Parathyroid adenoma (tissue), 2 donors: ENCODE results near the gene UBE2I.
A peak's percentile ranks its signal among the peaks of the same experiment; 100 is the strongest.

Experiments used
- H2AFZ ChIP-seq: fragments of 300-600 bp; sonication (generic); one replicate; pipeline ENCODE4 v1.7.0; 2017; ENCODE audit warnings: antibody characterized with exemption, mild to moderate bottlenecking
- H3K27ac ChIP-seq: fragments of 300-600 bp; sonication (generic); one replicate; pipeline ENCODE4 v1.7.0; 2017
- H3K27me3 ChIP-seq: fragments of 300-600 bp; sonication (generic); one replicate; pipeline ENCODE4 v1.7.0; 2017; ENCODE audit warnings: low read length; ENCODE audit not compliant: control insufficient read depth, insufficient read depth
- H3K36me3 ChIP-seq: fragments of 300-600 bp; sonication (generic); one replicate; pipeline ENCODE4 v1.7.0; 2017; ENCODE audit warnings: low read length; ENCODE audit not compliant: control insufficient read depth, insufficient read depth
- H3K4me1 ChIP-seq: fragments of 300-600 bp; sonication (generic); one replicate; pipeline ENCODE4 v1.7.0; 2017; ENCODE audit warnings: control low read depth
- H3K4me2 ChIP-seq: fragments of 300-600 bp; sonication (generic); one replicate; pipeline ENCODE4 v1.7.0; 2017; ENCODE audit warnings: low read length
- H3K4me3 ChIP-seq: fragments of 300-600 bp; sonication (generic); one replicate; pipeline ENCODE4 v1.7.0; 2017; ENCODE audit warnings: low read depth, low read length
- H3K79me2 ChIP-seq: fragments of 300-600 bp; sonication (generic); one replicate; pipeline ENCODE4 v1.7.0; 2017; ENCODE audit warnings: control low read depth
- H3K9ac ChIP-seq: fragments of 300-600 bp; sonication (generic); one replicate; pipeline ENCODE4 v1.7.0; 2017; ENCODE audit warnings: mild to moderate bottlenecking
- H3K9me3 ChIP-seq: fragments of 300-600 bp; sonication (generic); one replicate; pipeline ENCODE4 v1.7.0; 2017; ENCODE audit warnings: low read length; ENCODE audit not compliant: control insufficient read depth
- TF ChIP-seq, protein P1 (sequence below): fragments of 300-600 bp; sonication (generic); IDR thresholded peaks from one replicate; pipeline ENCODE4 v1.7.0; 2017; ENCODE audit warnings: antibody characterized with exemption, mild to moderate bottlenecking
- donor health status: primary hyperparathyroidism.

UBE2I gene

DNA sequence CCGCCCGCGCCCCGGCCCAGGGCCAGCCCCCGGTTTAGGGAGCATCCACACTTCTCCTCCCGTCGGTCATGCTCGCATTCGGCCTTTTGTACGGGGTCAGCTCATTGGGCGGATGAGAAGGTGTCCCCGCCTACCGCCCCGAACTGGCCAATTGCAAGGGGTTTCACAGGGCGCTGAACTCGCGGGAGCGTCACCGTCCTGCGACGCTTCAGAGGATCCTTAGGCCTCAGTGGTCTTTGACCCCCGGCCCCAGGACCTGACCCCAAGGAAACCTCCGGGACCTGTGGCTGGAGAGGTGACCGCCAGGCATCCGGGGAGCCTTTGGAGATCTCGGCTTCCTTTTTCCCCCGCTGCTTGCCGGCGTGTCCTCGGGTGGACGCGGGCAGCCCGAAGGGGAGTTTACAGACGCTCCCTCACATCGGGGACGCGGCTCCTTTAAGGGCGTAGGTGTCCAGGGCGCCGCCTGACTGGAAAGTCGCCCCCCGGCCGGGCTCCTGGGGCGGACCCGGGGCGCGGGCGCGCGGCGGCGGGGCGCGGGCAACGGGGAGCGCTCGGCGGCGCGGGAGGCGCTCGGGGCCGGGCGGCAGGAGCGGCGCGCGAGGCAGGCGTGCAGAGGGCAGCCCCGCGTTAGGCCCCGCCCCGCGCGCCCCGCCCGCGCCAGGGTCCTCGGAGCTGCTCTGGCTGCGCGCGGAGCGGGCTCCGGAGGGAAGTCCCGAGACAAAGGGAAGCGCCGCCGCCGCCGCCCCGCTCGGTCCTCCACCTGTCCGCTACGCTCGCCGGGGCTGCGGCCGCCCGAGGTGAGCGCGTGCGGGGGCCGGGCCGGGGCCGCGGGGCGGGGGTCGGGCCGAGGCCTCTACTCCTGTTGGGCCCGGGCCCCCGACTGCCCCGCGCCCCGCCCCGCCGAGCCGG lies at the start of gene UBE2I:
TSS of gene UBE2I (plus strand) at position 660 of the 909 bp plus-strand sequence. CDS start 4,395 bp downstream, outside the sequence.
- TF ChIP-seq, protein P1, sequence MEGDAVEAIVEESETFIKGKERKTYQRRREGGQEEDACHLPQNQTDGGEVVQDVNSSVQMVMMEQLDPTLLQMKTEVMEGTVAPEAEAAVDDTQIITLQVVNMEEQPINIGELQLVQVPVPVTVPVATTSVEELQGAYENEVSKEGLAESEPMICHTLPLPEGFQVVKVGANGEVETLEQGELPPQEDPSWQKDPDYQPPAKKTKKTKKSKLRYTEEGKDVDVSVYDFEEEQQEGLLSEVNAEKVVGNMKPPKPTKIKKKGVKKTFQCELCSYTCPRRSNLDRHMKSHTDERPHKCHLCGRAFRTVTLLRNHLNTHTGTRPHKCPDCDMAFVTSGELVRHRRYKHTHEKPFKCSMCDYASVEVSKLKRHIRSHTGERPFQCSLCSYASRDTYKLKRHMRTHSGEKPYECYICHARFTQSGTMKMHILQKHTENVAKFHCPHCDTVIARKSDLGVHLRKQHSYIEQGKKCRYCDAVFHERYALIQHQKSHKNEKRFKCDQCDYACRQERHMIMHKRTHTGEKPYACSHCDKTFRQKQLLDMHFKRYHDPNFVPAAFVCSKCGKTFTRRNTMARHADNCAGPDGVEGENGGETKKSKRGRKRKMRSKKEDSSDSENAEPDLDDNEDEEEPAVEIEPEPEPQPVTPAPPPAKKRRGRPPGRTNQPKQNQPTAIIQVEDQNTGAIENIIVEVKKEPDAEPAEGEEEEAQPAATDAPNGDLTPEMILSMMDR = no peak
- Histone ChIP-seq H3K4me3 (peak within 1 kb of the TSS; percentile 72), H3K27ac (peak within 1 kb of the TSS; percentile 100), H3K79me2 (peaks cover 39% of the 10 kb centered on the region), H3K27me3 (no peaks in the 10 kb centered on the region), H2AFZ (peak within 1 kb of the TSS; percentile 98), H3K4me1 (peaks cover 19% of the 10 kb centered on the region), H3K36me3 (no peaks in the 10 kb centered on the region), H3K9ac (peak within 1 kb of the TSS; percentile 99), H3K4me2 (peak within 1 kb of the TSS; percentile 97), H3K9me3 (no peaks in the 10 kb centered on the region)

DNA sequence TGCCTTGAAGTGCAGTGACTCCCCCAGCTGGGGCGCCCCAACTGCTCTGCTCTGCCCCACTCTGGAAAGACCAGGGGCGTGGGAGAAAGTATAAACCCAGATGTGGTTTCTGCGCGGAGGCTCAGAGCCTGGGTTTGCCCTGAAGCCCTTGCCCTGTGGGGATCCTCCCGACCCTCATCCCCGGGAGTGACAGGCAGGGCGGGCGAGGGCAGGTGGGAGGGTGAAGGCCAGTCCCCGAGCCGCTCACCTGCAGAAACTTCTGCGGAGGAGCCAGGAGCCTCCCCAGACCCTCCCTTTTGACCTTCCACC lies 49.7 kb upstream of the UBE2I start:
- H3K9me3 ChIP-seq = no peaks in the 10 kb centered on the region
- H3K4me1 ChIP-seq = no peaks in the 10 kb centered on the region
- H3K27ac ChIP-seq = no peak overlapping the region
- H3K79me2 ChIP-seq = no peaks in the 10 kb centered on the region
- H3K4me3 ChIP-seq = no peak overlapping the region
- no peak overlapping the region for H3K9ac ChIP-seq
- no peak overlapping the region for H3K4me2 ChIP-seq
- no peak overlapping the region for H2AFZ ChIP-seq
- TF ChIP-seq, protein P1 = no peak
- H3K36me3 ChIP-seq = no peaks in the 10 kb centered on the region
- H3K27me3 ChIP-seq = peaks cover 6% of the 10 kb centered on the region

DNA sequence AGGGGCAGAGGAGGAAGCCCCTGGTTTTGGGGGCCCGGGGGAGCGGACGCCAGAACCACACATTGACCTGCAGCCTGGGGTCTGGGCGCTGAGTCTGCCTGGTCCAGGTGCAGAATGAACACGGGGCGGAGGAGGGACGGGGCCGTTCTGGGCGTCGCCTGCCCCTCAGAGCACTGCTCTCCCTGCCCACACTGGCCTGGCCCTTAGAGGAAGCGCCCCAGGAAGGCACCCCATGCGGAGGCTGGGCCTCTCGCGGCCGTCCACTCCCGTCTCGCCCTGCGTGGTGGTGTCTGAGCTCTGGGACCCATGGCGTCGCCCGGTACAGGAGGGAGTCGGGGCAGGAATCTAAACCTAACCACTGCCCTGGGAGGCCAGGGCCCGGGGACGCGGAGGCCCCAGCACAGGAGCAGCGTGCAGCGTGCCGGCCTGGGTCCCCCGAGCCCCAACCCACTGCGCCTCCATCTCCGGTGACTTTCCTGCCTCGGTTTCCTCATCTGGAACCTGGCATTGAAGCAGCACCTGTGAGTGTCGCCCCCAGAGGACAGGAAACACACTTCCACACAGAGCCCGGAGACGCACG lies 49.2 kb upstream of the UBE2I start:
- no peak overlapping the region for H2AFZ ChIP-seq
- no peak overlapping the region for H3K4me3 ChIP-seq
- H3K4me2 ChIP-seq = no peak overlapping the region
- no peaks in the 10 kb centered on the region for H3K79me2 ChIP-seq
- no peak overlapping the region for H3K27ac ChIP-seq
- peaks cover 6% of the 10 kb centered on the region for H3K27me3 ChIP-seq
- H3K4me1 ChIP-seq = no peaks in the 10 kb centered on the region
- H3K9me3 ChIP-seq = no peaks in the 10 kb centered on the region
- H3K36me3 ChIP-seq = no peaks in the 10 kb centered on the region
- TF ChIP-seq, protein P1 = no peak
- no peak overlapping the region for H3K9ac ChIP-seq

DNA sequence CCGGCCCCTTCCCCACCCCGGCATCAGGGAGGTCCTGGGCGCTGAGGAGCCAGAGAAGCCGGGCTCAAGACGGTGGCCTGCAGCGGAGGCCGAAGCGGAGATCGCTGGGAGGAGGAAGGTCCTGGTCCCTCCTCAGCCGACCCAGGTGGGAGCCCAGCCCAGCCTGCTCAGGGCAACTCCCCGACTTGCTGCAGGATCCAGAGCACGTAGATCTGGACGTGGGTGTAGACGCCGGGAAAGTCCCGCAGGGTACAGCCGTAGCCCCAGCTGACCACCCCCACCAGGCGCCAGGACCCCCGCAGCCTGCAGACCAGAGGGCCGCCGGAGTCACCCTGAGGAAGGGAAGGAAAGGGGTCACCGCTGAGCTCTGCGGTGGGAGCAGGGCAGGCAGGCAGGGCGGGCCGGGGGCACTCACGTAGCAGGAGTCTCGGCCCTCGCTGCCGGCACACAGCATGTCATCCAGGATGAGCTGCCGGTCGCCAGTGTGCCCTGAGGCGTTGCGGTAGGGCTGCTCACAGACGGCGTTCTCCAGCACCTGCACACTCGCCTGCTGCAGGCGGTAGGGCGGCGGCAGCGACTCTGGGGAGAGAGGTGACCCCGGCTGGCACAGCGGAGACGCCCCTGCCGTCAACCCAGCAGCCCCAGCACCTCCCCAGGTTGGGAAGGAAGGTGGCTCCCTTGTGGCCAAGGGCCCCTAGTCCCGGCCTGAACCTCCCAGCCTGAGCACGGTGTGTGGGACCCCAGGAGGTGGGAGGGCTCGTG lies 48.1 kb upstream of the UBE2I start:
- H3K27me3 ChIP-seq = peaks cover 6% of the 10 kb centered on the region
- TF ChIP-seq, protein P1 = no peak
- H3K4me1 ChIP-seq = peaks cover 4% of the 10 kb centered on the region

More for the DNA sequence above, 48.1 kb upstream of the UBE2I start:
- no peak overlapping the region for H3K4me2 ChIP-seq
- H3K9ac ChIP-seq = no peak overlapping the region
- no peak overlapping the region for H2AFZ ChIP-seq
- no peaks in the 10 kb centered on the region for H3K79me2 ChIP-seq
- H3K36me3 ChIP-seq = no peaks in the 10 kb centered on the region
- no peak overlapping the region for H3K4me3 ChIP-seq
- H3K9me3 ChIP-seq = no peaks in the 10 kb centered on the region
- no peak overlapping the region for H3K27ac ChIP-seq
